ENCODE data around the gene NECTIN4. TPM values are rescaled to one million over a fixed set of nuclear protein-coding genes. Genes with fewer than 3 reads are reported as not detected.

Gene NECTIN4
- total and polyA plus RNA-seq, 10 of the 15 experiments (the other 5 are each of a cell fraction or from before 2014, with no cell fraction given), result 2.8 to 8.7 (median 3.7) TPM

DNA sequence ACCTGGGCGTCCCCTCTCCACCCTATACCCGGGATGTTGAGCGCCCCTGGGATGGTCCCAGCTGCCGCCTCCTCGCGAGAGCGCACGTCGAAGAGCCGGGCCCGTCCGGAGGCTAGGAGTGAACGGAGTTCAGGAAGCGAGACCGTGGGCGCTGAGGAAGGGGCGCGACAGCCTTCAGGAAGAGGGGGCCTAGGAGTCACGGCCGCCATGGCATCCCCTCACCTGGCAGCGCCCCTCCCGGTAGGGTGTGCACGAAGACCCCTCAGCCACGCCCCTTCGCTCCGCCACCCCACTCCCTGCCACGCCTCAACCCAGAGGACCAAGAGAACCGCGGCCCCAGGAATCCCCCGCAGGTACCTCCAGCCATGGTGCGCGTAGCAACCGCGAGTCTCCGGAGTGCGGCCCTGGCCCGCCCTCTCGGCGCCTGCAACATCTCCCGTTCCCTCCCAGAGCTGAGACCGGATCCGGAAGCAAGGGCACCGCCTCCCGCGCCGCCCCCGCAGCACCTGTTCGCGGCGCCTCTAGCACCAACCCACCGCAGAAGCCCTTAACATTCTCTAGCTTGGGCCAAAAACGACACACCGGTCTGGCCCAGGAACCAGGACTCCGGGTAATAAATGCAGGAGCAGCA lies 50.7 kb downstream of the NECTIN4 start, which contains the start of gene TSTD1 (continued):
- TF ChIP-seq RCOR1 (conservative IDR thresholded peaks at IDR 0.05; ENCODE audit: low read depth, low read length) (no peak), MYC (IDR thresholded peaks at IDR 0.05; ENCODE audit: insufficient read depth, insufficient read length, insufficient replicate concordance, low read length, severe bottlenecking) (no peak), SREBF1 (IDR thresholded peaks at IDR 0.05; ENCODE audit: low read length) (no peak), FOS (IDR thresholded peaks at IDR 0.05; ENCODE audit: borderline replicate concordance, extremely low read depth, insufficient read length) (no peak), CEBPB (IDR thresholded peaks at IDR 0.05; ENCODE audit: borderline replicate concordance in 1 of 2, low read depth in 2 of 2, low read length in 2 of 2) (no peak), SREBF2 (IDR thresholded peaks at IDR 0.05; ENCODE audit: low read length) (no peak), NBN (IDR thresholded peaks at IDR 0.05) (peak; percentile 83), IKZF2 (IDR thresholded peaks at IDR 0.05) (no peak), RB1 (IDR thresholded peaks at IDR 0.05; ENCODE audit: borderline replicate concordance) (peak; percentile 89; the same call in 1 of the 2 replicates), ESRRA (IDR thresholded peaks at IDR 0.05; ENCODE audit: low read length) (no peak), MXI1 (IDR thresholded peaks at IDR 0.05; ENCODE audit: low read depth, low read length) (peak; percentile 83), YY1 (IDR thresholded peaks at IDR 0.05; ENCODE audit: low read depth, low read length) (peak; percentile 58; the same call in 1 of the 2 replicates)
- TF ChIP-seq, protein P1, sequence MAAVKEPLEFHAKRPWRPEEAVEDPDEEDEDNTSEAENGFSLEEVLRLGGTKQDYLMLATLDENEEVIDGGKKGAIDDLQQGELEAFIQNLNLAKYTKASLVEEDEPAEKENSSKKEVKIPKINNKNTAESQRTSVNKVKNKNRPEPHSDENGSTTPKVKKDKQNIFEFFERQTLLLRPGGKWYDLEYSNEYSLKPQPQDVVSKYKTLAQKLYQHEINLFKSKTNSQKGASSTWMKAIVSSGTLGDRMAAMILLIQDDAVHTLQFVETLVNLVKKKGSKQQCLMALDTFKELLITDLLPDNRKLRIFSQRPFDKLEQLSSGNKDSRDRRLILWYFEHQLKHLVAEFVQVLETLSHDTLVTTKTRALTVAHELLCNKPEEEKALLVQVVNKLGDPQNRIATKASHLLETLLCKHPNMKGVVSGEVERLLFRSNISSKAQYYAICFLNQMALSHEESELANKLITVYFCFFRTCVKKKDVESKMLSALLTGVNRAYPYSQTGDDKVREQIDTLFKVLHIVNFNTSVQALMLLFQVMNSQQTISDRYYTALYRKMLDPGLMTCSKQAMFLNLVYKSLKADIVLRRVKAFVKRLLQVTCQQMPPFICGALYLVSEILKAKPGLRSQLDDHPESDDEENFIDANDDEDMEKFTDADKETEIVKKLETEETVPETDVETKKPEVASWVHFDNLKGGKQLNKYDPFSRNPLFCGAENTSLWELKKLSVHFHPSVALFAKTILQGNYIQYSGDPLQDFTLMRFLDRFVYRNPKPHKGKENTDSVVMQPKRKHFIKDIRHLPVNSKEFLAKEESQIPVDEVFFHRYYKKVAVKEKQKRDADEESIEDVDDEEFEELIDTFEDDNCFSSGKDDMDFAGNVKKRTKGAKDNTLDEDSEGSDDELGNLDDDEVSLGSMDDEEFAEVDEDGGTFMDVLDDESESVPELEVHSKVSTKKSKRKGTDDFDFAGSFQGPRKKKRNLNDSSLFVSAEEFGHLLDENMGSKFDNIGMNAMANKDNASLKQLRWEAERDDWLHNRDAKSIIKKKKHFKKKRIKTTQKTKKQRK (IDR thresholded peaks at IDR 0.05; ENCODE audit: low read depth, low read length), result no peak
- TF ChIP-seq, protein P2, sequence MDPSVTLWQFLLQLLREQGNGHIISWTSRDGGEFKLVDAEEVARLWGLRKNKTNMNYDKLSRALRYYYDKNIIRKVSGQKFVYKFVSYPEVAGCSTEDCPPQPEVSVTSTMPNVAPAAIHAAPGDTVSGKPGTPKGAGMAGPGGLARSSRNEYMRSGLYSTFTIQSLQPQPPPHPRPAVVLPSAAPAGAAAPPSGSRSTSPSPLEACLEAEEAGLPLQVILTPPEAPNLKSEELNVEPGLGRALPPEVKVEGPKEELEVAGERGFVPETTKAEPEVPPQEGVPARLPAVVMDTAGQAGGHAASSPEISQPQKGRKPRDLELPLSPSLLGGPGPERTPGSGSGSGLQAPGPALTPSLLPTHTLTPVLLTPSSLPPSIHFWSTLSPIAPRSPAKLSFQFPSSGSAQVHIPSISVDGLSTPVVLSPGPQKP (IDR thresholded peaks at IDR 0.05; ENCODE audit: low read depth, low read length), result peak; percentile 87
- TF ChIP-seq, protein P3, sequence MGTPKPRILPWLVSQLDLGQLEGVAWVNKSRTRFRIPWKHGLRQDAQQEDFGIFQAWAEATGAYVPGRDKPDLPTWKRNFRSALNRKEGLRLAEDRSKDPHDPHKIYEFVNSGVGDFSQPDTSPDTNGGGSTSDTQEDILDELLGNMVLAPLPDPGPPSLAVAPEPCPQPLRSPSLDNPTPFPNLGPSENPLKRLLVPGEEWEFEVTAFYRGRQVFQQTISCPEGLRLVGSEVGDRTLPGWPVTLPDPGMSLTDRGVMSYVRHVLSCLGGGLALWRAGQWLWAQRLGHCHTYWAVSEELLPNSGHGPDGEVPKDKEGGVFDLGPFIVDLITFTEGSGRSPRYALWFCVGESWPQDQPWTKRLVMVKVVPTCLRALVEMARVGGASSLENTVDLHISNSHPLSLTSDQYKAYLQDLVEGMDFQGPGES (IDR thresholded peaks at IDR 0.05), result no peak
- TF ChIP-seq, protein P4, sequence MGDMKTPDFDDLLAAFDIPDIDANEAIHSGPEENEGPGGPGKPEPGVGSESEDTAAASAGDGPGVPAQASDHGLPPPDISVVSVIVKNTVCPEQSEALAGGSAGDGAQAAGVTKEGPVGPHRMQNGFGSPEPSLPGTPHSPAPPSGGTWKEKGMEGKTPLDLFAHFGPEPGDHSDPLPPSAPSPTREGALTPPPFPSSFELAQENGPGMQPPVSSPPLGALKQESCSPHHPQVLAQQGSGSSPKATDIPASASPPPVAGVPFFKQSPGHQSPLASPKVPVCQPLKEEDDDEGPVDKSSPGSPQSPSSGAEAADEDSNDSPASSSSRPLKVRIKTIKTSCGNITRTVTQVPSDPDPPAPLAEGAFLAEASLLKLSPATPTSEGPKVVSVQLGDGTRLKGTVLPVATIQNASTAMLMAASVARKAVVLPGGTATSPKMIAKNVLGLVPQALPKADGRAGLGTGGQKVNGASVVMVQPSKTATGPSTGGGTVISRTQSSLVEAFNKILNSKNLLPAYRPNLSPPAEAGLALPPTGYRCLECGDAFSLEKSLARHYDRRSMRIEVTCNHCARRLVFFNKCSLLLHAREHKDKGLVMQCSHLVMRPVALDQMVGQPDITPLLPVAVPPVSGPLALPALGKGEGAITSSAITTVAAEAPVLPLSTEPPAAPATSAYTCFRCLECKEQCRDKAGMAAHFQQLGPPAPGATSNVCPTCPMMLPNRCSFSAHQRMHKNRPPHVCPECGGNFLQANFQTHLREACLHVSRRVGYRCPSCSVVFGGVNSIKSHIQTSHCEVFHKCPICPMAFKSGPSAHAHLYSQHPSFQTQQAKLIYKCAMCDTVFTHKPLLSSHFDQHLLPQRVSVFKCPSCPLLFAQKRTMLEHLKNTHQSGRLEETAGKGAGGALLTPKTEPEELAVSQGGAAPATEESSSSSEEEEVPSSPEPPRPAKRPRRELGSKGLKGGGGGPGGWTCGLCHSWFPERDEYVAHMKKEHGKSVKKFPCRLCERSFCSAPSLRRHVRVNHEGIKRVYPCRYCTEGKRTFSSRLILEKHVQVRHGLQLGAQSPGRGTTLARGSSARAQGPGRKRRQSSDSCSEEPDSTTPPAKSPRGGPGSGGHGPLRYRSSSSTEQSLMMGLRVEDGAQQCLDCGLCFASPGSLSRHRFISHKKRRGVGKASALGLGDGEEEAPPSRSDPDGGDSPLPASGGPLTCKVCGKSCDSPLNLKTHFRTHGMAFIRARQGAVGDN (IDR thresholded peaks at IDR 0.05), result peak; percentile 80
- TF ChIP-seq, protein P5, sequence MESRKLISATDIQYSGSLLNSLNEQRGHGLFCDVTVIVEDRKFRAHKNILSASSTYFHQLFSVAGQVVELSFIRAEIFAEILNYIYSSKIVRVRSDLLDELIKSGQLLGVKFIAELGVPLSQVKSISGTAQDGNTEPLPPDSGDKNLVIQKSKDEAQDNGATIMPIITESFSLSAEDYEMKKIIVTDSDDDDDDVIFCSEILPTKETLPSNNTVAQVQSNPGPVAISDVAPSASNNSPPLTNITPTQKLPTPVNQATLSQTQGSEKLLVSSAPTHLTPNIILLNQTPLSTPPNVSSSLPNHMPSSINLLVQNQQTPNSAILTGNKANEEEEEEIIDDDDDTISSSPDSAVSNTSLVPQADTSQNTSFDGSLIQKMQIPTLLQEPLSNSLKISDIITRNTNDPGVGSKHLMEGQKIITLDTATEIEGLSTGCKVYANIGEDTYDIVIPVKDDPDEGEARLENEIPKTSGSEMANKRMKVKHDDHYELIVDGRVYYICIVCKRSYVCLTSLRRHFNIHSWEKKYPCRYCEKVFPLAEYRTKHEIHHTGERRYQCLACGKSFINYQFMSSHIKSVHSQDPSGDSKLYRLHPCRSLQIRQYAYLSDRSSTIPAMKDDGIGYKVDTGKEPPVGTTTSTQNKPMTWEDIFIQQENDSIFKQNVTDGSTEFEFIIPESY (IDR thresholded peaks at IDR 0.05), result no peak

Data from GM12878 (cell line).